HG03039 (cell line): ENCODE measurements around the gene PADI4.

Experiments
- ATAC-seq: cut with Tn5 transposase; IDR thresholded peaks from one replicate; pipeline ENCODE4 v1.9.1; 2021; ENCODE audit warnings: mild to moderate bottlenecking, moderate library complexity; ENCODE audit not compliant: unreplicated experiment

The PADI4 gene, protein sequence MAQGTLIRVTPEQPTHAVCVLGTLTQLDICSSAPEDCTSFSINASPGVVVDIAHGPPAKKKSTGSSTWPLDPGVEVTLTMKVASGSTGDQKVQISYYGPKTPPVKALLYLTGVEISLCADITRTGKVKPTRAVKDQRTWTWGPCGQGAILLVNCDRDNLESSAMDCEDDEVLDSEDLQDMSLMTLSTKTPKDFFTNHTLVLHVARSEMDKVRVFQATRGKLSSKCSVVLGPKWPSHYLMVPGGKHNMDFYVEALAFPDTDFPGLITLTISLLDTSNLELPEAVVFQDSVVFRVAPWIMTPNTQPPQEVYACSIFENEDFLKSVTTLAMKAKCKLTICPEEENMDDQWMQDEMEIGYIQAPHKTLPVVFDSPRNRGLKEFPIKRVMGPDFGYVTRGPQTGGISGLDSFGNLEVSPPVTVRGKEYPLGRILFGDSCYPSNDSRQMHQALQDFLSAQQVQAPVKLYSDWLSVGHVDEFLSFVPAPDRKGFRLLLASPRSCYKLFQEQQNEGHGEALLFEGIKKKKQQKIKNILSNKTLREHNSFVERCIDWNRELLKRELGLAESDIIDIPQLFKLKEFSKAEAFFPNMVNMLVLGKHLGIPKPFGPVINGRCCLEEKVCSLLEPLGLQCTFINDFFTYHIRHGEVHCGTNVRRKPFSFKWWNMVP

DNA sequence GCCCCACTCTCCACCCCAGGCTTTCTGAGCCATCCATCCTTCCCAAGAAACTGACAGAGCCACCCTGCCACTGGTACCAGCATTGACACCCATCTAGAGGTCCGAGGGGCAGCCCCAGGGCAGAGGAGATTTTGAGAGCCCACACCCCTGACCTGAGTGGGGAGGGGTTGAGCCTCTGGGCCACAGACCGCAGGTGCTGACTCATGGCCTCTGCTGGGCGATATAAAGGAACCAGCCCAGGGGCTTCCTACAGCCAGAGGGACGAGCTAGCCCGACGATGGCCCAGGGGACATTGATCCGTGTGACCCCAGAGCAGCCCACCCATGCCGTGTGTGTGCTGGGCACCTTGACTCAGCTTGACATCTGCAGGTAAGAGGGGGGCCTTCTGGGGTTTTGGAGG is at the start of gene PADI4:
Gene PADI4, plus strand, starts transcription at position 252 of the 400 bp plus-strand sequence. Its CDS starts 26 bp downstream, at position 278.
- ATAC-seq = no peak

DNA sequence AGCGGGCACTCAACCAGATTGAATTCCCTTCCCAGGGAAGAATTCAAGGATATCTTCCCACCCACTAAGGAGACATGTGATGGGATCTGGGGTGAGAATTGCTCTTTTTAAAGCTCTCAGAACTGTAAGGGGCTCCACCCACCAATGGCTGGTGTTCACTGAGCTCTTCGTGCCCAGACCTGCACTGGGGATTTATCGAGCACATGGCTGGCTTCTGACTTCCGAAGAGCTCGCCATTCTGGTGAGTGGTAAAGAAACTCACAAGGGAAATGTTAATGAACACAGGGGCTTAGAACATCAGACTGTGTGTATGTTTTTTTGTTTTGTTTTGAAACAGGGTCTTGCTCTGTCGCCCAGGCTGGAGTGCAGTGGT is 49.3 kb upstream of the PADI4 start:
- ATAC-seq = no peak

DNA sequence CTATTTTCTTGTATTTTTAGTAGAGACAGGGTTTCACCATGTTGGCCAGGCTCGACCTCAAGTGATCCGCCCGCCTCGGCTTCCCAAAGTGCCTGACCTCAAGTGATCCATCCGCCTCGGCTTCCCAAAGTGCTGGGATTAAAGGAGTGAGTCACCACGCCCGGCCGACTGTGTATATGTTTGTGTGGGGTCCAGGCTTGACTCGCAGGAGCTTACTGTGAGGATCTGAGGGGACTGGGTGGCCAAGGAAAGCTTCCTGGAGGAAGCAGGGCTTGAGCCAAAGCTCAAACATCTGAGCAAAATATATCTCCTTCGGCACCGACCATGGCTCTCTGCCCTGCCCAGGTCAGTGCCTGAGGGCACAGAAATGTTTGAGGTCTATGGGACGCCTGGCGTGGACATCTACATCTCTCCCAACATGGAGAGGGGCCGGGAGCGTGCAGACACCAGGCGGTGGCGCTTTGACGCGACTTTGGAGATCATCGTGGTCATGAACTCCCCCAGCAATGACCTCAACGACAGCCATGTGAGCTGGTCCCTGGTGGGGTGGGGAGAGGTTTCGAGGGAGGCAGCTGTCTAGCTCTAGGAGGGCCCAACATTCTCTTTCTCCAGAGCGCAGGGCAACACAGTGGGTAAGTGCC is 48.6 kb upstream of the PADI4 start:
- no peak for ATAC-seq

DNA sequence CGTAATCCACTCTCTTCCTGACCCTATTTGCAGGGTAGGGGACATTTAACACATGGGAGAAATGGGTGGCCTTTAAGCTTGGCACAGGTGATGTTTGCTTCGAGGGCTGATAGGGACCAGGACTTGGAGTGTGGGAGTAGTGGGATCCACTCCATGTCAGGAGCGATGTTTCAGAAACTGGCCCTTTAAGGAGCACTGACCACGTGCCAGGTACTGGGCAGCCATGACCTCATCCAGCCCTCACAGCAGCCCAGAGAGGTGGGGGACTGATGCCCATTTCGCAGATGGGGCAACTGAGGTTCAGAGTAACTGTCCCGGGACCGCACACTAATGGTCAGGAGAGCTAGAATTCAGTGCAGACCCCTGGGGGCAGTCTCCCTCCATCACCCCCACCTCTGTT is 47.7 kb upstream of the PADI4 start:
- ATAC-seq = no peak

DNA sequence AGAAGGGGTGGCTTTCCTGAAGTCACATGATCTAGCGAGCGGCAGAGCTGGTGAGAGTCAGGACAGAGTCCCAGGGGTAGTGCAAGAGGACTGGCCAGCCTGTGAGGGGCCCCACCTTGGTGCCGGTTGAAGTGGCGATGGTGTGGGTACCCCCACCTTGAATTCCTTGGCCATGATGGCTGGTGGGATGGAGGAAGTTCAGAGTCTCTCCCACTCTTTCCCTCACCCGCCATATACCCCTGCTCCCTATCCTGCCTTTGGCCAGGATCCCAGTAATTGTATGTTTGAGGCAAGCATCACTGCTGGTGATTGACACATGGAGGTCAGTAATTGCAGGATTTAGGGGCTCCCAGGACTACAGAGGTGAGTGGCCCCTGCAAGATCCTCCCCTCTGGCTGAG is 47.3 kb upstream of the PADI4 start:
- no peak for ATAC-seq

DNA sequence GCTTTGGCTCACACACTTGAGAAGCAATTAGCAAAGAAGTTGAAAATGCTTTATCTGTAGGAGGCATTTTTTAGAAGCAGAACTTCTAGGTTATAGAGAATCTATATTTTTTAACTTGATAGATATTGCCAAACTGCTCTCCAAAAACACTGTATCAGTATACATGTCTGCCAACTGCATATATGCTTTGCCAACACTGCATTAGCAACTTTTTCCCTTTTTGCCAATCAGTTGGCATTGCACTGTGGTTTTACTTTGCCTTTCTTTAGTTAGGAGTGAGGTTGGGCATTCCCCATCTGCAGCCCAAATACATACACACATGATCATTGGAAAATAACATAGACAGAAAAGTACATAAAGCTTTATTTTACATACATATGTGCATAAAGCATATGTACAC is 44.1 kb upstream of the PADI4 start:
- no peak for ATAC-seq

DNA sequence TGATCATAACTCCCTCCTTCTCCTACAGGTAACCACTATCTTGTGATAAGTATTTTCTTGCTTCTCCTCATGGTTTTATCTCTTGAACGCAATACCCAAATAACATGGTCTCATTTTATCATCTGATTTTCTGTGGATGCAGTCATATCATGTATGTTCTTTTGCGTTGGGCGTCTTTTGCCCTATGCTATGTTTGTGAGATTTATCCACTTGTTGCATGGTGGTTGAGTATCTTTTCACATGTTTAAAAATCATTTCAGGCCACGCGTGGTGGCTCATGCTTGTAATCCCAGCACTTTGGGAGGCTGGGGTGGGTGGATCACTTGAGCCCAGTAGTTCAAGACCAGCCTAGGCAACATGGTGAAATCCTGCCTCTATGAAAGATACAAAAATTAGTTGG is 43.5 kb upstream of the PADI4 start:
- ATAC-seq = no peak

DNA sequence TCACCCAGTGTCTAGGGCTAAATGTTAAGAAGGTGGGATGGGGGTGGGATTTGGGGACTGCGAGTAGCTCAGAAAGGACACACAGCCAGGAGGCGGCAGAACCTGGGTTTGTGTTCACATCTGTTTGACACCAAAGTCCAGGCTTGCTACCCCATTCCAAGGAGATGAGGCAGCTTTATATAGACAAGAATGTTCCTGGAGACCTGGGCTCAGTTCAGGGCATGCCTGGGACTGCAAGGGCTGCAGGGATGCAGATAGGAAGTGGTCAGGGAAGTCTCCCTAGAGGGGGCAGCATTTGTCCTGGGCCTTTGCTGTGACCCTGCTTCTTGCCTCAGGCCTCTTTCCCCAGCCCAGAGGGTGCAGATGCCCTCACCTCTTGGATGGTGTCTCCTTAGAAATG is 42.8 kb upstream of the PADI4 start:
- no peak for ATAC-seq

DNA sequence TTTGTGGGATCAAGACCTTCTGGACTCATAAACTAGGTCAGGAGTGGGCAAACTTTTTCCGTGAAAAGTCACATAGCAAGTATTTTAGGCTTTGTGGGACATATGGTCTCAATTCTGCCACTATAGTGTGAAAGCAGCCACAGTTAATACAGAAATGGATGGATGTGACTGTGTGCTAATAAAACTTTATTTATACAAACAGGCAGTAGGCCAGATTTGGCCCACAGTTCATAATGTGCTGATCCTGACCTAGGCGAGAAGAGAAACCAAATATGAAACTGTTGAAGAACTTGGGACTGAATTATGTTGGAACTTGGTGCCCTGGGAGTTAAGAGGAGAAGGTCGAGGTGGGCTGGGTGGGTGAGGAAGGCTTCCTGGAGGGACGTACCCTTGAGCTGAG is 42.0 kb upstream of the PADI4 start:
- ATAC-seq = no peak

DNA sequence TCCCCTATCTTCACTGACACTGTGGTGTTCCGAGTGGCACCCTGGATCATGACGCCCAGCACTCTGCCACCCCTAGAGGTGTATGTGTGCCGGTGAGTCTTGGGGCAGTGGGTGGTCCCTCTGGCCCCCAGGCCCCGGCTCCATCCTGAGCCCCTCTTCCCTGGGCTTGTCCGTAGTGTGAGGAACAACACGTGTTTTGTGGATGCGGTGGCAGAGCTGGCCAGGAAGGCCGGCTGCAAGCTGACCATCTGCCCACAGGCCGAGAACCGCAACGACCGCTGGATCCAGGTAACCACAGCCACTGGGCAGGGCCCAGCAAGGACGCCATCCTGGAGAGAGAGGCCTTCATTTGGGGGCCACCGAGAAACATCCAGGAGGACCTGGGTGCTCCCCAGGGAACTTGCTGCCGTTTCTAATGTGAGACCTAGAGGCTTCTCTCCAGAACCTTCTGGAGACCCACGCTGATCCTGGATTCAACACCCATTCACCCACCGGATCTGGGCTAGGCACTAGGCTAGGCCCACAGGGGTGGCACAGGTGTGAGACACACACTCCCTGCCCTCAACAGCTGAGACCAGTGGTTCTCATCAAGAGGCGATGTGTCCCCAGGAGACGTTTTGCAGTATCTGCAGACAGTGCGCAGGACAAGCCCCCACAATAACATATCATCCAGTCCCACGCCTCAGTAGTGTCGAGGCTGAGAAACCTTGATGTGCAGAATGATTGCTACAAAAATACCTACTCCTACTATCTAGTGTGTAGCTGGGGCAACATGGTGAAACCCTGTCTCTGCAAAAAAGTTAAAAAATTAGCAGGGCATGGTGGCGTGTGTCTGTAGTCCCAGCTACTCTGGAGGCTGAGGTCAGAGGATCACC is 36.9 kb upstream of the PADI4 start:
- ATAC-seq = no peak

DNA sequence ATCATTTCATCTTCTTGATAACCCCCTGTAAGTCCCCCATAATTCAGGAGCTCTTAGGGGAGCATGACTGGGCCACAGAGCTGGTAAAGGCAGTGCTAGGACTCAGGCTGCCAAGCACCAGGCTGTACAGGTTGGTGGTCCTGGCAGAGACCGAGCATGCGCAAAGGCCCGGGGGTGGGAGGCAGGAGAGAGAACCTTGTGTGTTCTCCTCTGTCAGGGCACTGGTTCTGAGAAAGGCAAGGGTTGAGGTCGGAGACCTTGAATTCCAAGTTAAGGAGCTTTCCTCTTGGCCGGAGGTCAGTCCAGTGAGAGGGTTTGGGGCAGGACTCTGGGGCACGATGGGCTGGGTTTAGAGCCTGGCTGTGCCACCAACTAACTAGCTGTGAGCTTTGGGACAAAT is 35.9 kb upstream of the PADI4 start:
- no peak for ATAC-seq

DNA sequence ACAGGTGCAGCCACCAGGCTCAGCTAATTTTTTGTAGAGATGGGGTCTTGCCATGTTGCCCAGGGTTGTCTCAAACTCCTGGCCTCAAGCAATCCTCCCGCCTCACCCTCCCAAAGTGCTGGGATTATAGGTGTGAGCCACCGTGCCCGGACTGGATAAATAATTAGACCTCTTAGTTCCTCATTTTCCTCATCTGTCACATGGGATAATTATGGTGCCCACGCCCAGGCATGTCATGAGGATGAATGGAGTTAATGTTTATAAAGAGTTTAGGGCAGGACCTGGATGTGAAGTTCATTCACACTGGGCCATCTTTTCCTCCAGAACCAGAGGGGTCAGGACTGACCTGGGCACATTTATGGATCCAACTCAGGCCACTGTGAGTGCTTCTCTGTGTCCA is 35.4 kb upstream of the PADI4 start:
- ATAC-seq = no peak

DNA sequence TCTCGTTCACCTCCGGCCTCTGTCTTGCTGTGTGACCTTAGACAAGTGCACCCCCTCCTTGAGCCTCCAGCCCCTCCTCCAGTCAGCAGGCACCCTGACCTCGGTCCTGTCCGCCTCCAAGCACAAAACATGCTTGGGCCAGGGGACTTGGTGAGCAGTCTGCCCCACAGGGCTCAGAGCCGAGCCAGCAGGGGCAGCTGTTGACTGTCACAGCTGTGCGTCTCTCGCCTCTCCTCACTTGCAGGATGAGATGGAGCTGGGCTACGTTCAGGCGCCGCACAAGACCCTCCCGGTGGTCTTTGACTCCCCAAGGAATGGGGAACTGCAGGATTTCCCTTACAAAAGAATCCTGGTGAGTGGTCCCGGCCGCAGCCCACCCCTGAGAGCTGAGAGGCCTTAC is 34.9 kb upstream of the PADI4 start:
- no peak for ATAC-seq

DNA sequence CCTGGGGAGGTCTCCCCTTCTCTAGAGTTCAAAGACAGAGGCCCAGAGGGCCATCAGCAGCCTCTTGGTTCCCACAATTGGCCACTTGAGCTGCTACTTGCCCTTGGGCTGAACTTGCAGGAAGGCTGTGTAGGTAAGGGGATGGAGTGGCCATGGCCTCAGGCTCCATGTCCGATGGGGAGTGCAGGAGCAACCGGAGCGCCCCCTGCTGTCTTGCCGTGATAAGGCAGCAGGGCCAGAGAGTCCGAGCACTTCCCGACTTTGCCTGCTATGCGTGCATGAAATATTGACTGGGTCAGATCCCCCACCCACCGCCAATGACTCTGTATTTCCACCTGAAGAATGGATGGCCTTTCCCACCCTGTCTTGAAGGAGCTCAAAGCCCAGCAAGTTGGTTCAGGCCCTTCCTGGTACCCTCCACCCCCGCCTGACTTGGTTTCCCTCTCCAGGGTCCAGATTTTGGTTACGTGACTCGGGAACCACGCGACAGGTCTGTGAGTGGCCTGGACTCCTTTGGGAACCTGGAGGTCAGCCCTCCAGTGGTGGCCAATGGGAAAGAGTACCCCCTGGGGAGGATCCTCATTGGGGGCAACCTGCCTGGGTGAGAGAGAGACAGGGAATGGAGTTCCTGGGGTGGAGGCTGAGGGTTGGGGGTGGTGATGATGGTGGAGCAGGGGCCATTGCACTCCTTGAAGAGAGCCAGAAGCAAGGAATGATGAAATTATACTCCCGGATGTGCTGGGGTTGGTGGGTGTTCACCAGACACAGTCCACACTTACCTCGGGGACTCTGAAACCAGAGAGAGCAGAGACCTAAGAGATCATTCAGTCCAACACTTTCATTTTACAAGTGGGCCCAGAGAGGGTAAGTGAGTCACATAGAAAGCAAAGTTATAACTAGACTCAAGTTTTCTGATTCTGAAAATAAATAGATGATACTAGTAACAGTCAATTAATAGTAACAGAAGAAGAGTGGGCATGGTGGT is 33.5 kb upstream of the PADI4 start:
- no peak for ATAC-seq

DNA sequence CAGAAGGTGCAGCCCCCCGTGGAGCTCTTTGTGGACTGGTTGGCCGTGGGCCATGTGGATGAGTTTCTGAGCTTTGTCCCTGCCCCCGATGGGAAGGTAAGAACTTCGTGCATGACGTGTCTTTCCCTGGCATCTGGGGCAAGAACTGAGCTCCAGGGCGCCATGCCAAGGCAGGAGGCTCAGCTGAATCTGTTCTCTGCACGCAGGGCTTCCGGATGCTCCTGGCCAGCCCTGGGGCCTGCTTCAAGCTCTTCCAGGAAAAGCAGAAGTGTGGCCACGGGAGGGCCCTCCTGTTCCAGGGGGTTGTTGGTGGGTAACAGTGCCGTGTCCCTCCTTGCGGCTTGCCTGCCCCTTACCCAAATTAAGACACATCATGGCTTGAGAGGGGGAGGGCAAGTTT is 31.4 kb upstream of the PADI4 start:
- ATAC-seq = no peak

DNA sequence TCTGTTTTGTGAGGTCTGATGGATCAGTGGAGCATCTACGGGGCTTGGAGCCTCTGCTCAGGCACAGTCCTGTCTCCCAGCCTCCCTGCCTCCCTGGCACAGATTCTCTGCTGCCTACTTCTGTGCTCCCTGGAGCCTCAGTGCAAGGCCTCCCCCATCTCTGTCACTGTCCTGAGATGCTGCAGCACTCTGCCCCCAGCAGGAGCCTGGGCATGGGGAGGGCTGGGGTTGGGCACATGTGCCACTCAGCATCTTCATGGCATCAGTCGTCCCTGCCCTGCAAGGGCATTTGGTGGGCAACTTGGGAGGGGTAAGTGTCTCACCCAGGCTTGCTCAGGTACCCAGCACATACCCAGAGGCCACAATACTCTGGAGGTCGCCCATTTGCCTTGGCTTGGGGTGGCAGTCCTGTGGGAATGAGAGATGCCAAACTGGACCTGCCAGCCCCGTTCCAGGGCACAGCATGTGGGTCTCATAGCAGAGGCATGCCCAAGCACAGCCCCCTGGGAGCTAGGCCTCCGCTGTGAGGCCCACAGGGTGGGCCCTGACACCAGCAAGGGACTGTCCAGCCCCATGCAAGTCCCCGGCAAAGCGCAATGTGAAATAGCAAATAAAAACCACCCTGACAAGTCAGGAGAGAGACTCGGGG is 30.4 kb upstream of the PADI4 start:
- ATAC-seq = no peak

DNA sequence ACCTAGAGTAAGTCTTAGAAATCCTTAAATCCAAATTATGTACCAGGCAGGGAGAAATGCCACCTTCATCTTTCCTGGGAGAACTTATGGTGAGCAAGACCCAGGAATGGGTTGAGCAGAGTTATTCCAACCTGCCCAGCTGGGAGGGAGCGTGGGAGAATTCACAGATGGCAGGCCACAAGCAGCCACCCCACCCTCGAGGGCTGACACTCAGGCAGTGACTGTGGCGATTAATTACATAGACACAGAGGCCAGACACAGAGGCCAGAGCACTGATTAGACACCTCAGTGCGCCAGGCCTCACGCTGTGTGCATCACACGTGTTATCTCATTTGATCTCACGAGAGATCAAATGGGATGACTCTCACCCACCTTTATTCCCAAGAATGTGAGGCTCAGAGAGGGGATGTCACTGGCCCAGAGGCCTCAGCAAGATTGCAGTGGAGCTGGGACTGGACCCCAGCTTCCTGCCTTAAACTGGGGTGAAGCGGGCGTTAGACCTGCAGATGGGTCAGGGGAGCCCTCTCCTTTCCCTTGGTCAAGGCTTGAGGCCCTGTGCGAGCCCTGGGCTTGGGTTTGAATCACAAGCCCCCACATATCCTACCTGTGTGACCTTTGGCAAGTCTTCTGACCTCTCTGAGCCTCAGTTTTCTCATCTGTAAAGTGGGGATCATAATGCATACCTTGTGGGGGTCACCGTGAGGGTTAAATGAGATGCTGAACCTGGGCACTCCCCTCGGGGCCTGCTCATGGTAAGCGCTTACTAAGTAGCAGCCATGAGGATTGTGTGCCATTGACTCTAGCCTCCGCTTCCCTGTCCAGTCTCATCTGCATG is 28.8 kb upstream of the PADI4 start:
- ATAC-seq = no peak

DNA sequence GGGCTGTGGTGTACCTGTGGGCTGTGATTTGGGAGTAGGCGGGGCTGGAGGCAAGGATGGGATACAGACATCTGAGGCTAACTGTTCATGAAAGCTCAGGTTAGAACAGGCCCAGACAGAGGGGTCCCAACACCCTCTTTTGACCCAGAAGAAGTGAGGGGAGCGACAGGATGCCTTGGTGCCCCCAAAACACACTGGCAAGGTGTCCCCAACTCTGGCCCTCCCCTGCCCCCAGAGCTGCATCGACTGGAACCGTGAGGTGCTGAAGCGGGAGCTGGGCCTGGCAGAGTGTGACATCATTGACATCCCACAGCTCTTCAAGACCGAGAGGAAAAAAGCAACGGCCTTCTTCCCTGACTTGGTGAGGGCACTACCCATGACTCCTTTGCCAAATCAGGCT is 27.6 kb upstream of the PADI4 start:
- ATAC-seq = no peak

DNA sequence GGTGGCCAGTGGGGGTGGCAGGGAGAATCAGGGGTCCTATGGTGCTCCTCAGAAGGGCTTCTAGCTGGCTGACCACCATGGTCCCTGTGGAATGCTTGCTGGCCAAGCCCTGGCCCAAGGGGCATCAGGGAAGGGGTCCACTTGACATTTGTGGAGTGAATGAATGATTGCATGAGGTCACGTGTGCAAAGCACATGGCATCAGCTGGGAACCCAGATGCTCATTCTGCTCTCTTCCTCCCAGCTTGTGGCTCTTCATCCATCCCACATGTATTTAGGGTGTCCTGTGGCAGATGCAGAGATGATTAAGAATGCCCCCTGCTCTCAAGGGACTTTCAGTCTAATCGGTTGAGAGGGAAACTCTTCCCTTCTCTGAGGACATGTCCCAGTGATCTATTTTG is 27.1 kb upstream of the PADI4 start:
- ATAC-seq = no peak
